ENCODE data around the gene CCR1.
A peak's percentile ranks its signal among the peaks of the same experiment; 100 is the strongest.

CCR1 gene

DNA sequence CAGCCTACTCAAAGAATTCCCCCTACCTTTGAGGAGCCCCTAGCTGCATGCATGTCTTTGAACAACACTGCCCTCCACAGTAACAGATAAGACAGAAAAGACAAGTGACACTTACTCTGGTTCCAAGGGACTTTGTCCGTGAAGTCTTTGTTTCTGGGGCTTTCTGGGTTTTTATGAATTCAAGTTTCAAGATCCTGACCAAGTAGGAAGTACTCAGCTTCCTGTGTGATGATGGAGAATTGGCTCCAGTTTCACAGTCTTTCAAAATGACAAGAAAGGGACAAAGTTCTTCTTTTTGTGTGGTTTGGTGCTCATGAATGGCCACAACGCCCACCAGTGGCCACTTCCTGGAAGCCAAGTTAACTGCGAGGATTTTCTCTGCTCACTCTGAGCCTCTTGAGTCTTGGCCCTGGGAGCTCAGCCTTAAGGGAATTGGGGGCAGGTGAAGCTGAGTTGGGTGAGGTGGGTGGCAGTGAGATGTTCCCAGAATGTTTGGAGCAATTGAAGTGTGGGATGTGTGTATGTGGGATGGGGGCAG, at the start of gene CCR1:
TSS of gene CCR1 (minus strand) at position 147 of the 538 bp plus-strand sequence. CDS start 4,000 bp downstream, outside the sequence.
- Histone ChIP-seq H3K4me1 (ENCODE audit: control insufficient read depth, insufficient read depth, low read length) (no peaks in the 10 kb centered on the region), H3K27ac (ENCODE audit: extremely low read depth, low read depth, low read length) (no peak within 1 kb of the TSS), H3K9me3 (ENCODE audit: control insufficient read depth, insufficient read depth, low read depth, low read length) (no peaks in the 10 kb centered on the region), H3K4me3 (ENCODE audit: low read depth, low read length) (no peak within 1 kb of the TSS), H3K36me3 (ENCODE audit: control insufficient read depth in 2 of 2, insufficient read depth in 1 of 2, low read length in 2 of 2) (no peaks in the 10 kb centered on the region)
- TF ChIP-seq ZNF600 (tag by site-specific recombination; IDR thresholded peaks at IDR 0.05), result no peak
- no peak for TF ChIP-seq GLIS1 (tag by site-specific recombination; IDR thresholded peaks at IDR 0.05)
- TF ChIP-seq ZIC2 (tag by site-specific recombination; IDR thresholded peaks at IDR 0.05), result no peak
- no peak for TF ChIP-seq ZNF266 (tag by site-specific recombination; IDR thresholded peaks at IDR 0.05; ENCODE audit: low read depth)
- no peak for TF ChIP-seq GLI2 (tag by site-specific recombination; IDR thresholded peaks at IDR 0.05; ENCODE audit: borderline replicate concordance, low read depth)
- TF ChIP-seq ZNF416 (tag by site-specific recombination; IDR thresholded peaks at IDR 0.05), result no peak
- TF ChIP-seq ZFHX2 (tag by site-specific recombination; conservative IDR thresholded peaks at IDR 0.05), result peak; percentile 46
- TF ChIP-seq ZNF654 (tag by site-specific recombination; IDR thresholded peaks at IDR 0.05; ENCODE audit: low read depth), result peak; percentile 15; the same call in 1 of the 2 replicates
- TF ChIP-seq EGR2 (tag by site-specific recombination; IDR thresholded peaks at IDR 0.05; ENCODE audit: low read depth), result peak; percentile 77
- no peak for TF ChIP-seq GFI1B (tag by site-specific recombination; IDR thresholded peaks at IDR 0.05)
- POLR2A ChIA-PET, result no interaction called here
- CTCF ChIA-PET, result interaction anchor here (0.6 to 2.8 kb wide), 16 partner anchors 8 to 837 kb away, joined by 3 to 24 read pairs (median 4); no protein-coding TSS in a partner anchor

DNA sequence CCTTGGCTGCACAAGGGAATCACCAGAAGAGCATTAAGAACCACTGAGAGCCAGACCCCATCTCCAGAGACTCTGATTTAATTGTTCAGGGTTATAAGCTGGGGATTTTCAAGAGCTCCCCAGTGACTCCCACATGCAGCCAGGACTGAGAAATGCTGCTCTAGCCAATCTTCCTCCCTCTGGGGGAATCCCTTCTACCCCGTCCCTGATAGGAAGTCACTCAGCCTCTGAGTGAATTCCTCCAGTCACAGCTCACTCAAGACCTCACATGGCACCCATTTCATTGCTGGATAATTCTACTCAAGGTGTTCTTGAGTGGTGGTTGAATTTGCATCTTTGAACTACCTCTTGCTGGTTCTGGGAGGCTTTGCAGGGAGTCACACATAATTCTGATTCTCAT, 44.9 kb upstream of the CCR1 start:
- H3K36me3 ChIP-seq (ENCODE audit: control insufficient read depth in 2 of 2, insufficient read depth in 1 of 2, low read length in 2 of 2), result no peaks in the 10 kb centered on the region
- H3K27ac ChIP-seq (ENCODE audit: extremely low read depth, low read depth, low read length), result no peak overlapping the region
- H3K4me1 ChIP-seq (ENCODE audit: control insufficient read depth, insufficient read depth, low read length), result no peaks in the 10 kb centered on the region
- ChIA-PET CTCF (interaction anchor here (0.6 to 0.8 kb wide), 3 partner anchors 25 to 56 kb away, joined by 3 read pairs; no protein-coding TSS in a partner anchor), POLR2A (no interaction called here)
- H3K4me3 ChIP-seq (ENCODE audit: low read depth, low read length), result no peak overlapping the region
- H3K9me3 ChIP-seq (ENCODE audit: control insufficient read depth, insufficient read depth, low read depth, low read length), result no peaks in the 10 kb centered on the region
- TF ChIP-seq, protein P1, sequence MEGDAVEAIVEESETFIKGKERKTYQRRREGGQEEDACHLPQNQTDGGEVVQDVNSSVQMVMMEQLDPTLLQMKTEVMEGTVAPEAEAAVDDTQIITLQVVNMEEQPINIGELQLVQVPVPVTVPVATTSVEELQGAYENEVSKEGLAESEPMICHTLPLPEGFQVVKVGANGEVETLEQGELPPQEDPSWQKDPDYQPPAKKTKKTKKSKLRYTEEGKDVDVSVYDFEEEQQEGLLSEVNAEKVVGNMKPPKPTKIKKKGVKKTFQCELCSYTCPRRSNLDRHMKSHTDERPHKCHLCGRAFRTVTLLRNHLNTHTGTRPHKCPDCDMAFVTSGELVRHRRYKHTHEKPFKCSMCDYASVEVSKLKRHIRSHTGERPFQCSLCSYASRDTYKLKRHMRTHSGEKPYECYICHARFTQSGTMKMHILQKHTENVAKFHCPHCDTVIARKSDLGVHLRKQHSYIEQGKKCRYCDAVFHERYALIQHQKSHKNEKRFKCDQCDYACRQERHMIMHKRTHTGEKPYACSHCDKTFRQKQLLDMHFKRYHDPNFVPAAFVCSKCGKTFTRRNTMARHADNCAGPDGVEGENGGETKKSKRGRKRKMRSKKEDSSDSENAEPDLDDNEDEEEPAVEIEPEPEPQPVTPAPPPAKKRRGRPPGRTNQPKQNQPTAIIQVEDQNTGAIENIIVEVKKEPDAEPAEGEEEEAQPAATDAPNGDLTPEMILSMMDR (tag by site-specific recombination; IDR thresholded peaks at IDR 0.05), result no peak
- TF ChIP-seq ZNF184 (tag by site-specific recombination; IDR thresholded peaks at IDR 0.05) (no peak), GLIS1 (tag by site-specific recombination; IDR thresholded peaks at IDR 0.05) (no peak), ZNF626 (tag by site-specific recombination; IDR thresholded peaks at IDR 0.05) (no peak), ZNF366 (tag by site-specific recombination; conservative IDR thresholded peaks at IDR 0.05) (no peak), ZNF514 (tag by site-specific recombination; IDR thresholded peaks at IDR 0.05) (no peak), ZNF2 (tag by site-specific recombination; IDR thresholded peaks at IDR 0.05) (no peak), ZNF223 (tag by site-specific recombination; IDR thresholded peaks at IDR 0.05) (no peak), PRDM1 (tag by site-specific recombination; IDR thresholded peaks at IDR 0.05) (no peak), ZNF791 (tag by site-specific recombination; IDR thresholded peaks at IDR 0.05) (no peak)
- TF ChIP-seq, protein P2, sequence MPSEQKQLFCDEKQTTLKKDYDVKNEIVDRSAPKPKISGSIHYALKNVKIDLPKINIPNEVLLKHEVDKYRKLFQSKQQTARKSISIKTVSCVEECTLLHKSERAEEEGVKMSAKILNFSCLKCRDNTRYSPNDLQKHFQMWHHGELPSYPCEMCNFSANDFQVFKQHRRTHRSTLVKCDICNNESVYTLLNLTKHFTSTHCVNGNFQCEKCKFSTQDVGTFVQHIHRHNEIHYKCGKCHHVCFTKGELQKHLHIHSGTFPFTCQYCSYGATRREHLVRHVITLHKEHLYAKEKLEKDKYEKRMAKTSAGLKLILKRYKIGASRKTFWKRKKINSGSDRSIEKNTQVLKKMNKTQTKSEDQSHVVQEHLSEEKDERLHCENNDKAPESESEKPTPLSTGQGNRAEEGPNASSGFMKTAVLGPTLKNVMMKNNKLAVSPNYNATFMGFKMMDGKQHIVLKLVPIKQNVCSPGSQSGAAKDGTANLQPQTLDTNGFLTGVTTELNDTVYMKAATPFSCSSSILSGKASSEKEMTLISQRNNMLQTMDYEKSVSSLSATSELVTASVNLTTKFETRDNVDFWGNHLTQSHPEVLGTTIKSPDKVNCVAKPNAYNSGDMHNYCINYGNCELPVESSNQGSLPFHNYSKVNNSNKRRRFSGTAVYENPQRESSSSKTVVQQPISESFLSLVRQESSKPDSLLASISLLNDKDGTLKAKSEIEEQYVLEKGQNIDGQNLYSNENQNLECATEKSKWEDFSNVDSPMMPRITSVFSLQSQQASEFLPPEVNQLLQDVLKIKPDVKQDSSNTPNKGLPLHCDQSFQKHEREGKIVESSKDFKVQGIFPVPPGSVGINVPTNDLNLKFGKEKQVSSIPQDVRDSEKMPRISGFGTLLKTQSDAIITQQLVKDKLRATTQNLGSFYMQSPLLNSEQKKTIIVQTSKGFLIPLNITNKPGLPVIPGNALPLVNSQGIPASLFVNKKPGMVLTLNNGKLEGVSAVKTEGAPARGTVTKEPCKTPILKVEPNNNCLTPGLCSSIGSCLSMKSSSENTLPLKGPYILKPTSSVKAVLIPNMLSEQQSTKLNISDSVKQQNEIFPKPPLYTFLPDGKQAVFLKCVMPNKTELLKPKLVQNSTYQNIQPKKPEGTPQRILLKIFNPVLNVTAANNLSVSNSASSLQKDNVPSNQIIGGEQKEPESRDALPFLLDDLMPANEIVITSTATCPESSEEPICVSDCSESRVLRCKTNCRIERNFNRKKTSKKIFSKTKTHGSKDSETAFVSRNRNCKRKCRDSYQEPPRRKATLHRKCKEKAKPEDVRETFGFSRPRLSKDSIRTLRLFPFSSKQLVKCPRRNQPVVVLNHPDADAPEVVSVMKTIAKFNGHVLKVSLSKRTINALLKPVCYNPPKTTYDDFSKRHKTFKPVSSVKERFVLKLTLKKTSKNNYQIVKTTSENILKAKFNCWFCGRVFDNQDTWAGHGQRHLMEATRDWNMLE (tag by site-specific recombination; conservative IDR thresholded peaks at IDR 0.05; ENCODE audit: low read depth), result no peak
- TF ChIP-seq, protein P3, sequence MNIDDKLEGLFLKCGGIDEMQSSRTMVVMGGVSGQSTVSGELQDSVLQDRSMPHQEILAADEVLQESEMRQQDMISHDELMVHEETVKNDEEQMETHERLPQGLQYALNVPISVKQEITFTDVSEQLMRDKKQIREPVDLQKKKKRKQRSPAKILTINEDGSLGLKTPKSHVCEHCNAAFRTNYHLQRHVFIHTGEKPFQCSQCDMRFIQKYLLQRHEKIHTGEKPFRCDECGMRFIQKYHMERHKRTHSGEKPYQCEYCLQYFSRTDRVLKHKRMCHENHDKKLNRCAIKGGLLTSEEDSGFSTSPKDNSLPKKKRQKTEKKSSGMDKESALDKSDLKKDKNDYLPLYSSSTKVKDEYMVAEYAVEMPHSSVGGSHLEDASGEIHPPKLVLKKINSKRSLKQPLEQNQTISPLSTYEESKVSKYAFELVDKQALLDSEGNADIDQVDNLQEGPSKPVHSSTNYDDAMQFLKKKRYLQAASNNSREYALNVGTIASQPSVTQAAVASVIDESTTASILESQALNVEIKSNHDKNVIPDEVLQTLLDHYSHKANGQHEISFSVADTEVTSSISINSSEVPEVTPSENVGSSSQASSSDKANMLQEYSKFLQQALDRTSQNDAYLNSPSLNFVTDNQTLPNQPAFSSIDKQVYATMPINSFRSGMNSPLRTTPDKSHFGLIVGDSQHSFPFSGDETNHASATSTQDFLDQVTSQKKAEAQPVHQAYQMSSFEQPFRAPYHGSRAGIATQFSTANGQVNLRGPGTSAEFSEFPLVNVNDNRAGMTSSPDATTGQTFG (tag by site-specific recombination; IDR thresholded peaks at IDR 0.05; ENCODE audit: borderline replicate concordance), result no peak
- TF ChIP-seq, protein P4, sequence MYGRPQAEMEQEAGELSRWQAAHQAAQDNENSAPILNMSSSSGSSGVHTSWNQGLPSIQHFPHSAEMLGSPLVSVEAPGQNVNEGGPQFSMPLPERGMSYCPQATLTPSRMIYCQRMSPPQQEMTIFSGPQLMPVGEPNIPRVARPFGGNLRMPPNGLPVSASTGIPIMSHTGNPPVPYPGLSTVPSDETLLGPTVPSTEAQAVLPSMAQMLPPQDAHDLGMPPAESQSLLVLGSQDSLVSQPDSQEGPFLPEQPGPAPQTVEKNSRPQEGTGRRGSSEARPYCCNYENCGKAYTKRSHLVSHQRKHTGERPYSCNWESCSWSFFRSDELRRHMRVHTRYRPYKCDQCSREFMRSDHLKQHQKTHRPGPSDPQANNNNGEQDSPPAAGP (tag by site-specific recombination; IDR thresholded peaks at IDR 0.05), result no peak
- TF ChIP-seq, protein P5, sequence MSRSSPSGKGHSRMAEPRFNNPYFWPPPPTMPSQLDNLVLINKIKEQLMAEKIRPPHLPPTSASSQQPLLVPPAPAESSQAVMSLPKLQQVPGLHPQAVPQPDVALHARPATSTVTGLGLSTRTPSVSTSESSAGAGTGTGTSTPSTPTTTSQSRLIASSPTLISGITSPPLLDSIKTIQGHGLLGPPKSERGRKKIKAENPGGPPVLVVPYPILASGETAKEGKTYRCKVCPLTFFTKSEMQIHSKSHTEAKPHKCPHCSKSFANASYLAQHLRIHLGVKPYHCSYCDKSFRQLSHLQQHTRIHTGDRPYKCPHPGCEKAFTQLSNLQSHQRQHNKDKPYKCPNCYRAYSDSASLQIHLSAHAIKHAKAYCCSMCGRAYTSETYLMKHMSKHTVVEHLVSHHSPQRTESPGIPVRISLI (tag by site-specific recombination; IDR thresholded peaks at IDR 0.05), result no peak
